GM18498 (cell line): ENCODE data around the gene BCL2L12.
"Not testable (repeated sequence)": the region's sequence is repeated elsewhere in the genome, so short reads cannot be mapped to it uniquely, and the experiment has no call there.

Experiments used
- ATAC-seq: cut with Tn5 transposase; IDR thresholded peaks from one replicate; pipeline ENCODE4 v1.9.1; 2021; ENCODE audit warnings: mild to moderate bottlenecking, moderate library complexity; ENCODE audit not compliant: unreplicated experiment

The BCL2L12 gene

DNA sequence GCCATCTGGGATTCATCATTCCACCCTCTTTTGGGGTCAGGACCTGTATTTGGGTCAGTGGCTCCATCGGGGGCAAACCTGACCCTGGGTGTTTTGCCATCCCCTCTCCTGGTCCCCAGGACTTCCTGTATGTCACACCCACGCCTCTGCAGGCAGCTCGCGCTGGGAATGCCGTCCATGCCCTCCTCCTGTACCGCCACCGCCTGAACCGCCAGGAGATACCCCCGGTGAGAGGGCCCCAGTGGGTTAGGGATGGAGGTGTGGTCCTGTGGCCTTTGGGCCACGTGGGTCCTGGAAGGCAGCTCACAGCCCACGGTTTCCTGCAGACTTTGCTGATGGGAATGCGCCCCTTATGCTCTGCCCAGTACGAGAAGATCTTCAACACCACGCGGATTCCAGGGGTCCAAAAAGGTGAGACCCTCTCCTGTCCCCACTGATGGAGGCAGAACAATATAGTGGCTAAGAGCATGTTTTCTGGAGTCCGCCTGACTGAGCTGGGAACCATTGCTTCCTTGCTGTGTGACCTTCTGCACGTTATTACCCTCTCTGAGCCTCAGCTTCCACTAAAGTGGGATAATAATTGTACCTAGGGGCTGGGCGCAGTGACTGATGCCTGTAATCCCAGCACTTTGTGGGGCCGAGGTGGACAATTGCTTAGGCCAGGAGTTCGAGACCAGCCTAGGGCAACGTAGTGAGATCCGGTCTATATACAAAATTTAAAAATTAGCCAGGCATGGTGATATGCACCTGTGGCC, 39.3 kb downstream of the BCL2L12 start:
- ATAC-seq: no peak

DNA sequence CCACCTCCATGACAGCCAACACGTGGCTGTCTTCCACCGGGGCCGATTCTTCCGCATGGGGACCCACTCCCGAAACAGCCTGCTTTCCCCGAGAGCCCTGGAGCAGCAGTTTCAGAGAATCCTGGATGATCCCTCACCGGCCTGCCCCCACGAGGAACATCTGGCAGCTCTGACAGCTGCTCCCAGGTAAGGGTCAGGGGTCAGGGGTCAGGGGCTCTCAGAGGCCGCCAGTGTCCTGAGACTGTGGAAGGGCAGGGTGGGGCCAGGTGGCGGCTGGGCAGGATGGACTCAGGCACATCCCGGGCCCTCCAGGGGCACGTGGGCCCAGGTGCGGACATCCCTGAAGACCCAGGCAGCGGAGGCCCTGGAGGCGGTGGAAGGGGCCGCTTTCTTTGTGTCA, 40.2 kb downstream of the BCL2L12 start:
- no peak for ATAC-seq

DNA sequence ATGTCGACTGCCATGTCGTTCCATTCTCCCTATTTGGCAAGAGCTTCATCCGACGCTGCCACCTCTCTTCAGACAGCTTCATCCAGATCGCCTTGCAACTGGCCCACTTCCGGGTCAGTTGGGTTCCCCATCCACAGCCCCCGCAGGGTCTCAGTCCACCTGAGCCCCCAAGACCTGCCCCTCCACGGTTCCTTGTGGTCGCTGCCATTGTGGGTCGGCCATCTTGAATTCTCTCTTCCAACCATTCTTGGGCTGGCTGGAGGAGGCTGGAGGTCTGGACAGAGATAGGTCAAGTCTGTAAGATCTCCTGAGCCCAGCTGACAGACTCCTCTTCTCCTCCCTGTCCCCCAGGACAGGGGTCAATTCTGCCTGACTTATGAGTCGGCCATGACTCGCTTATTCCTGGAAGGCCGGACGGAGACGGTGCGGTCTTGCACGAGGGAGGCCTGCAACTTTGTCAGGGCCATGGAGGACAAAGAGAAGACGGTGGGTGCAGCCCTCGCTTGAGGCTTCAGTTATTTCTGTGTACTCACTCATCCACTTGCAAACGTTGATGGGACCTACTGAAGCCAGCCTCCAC, 44.7 kb downstream of the BCL2L12 start:
- no peak for ATAC-seq

DNA sequence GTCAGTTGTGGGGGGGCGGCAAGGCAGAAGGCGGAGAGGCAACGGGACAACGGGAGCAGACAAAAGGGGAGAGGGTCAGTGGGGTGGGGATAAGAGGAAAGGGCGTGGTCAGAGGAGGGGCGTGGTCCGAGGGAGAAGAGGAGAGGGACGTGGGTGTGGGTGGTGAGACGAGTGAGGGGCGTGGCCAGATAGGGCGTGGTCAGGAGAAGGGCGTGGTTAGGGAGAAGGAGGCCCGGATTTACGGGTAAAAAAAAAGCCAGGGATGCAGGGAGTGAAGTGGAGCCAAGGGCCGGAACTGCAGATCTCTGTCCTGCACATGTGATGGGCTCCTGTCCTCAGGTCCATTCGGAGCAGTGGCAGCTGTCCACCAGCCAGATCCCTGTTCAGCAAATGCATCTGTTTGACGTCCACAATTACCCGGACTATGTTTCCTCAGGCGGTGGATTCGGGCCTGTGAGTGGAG, 46.7 kb downstream of the BCL2L12 start:
- ATAC-seq: no peak

DNA sequence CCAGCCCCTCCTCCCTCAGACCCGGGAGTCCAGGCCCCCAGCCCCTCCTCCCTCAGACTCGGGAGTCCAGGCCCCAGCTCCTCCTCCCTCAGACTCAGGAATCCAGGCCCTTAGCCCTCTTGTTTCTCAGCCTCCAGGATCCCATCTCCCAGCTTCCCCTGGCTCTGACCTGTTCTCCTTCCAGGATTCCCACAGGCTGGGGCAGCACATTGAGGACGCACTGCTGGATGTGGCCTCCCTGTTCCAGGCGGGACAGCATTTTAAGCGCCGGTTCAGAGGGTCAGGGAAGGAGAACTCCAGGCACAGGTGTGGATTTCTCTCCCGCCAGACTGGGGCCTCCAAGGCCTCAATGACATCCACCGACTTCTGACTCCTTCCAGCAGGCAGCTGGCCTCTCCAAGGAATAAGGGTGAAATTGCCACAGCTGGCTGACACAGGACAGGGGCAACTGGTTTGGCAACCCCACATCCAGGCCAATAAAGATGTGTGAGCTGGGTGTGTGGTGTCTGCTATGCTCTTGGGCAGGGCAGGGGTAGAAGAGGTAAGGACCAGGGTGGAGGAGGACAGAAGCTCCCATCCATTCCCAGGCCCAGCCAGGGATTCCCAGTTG, 47.6 kb downstream of the BCL2L12 start:
- ATAC-seq: no peak

DNA sequence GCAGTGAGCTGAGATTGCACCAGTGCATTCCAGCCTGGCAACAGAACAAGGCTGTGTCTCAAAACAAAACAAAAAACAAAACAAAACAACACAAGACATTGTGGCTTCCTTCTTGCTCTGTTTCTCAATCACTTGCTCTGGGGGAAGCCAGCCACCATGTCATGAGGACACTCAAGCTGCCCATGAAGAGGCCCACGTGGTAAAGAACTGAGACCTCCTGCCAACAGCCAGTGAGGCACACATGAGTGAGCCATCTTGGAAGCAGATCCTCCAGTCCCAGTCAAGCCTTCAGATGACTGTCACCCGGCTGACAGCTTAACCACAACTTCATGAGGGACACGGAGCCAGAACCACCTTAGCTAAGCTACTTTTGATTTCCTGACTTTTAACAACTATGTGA, 50.4 kb downstream of the BCL2L12 start:
- ATAC-seq: no peak

DNA sequence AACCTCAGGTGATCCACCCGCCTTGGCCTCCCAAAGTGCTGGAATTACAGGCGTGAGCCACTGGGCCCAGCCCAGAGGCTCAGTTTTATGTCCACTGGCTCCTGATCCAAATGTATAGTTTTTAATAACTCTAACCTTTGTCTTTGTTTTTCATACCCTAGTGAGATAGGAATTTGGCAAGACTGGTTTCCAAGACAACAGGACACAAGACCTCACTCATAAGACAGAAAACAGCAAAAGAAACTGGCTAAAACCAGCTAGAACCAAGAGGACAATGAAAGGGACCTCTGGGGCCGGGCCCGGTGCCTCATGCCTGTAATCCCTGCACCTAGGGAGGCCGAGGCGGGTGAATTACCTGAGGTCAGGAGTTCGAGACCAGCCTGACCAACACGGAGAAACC, 52.8 kb downstream of the BCL2L12 start:
- no peak for ATAC-seq

DNA sequence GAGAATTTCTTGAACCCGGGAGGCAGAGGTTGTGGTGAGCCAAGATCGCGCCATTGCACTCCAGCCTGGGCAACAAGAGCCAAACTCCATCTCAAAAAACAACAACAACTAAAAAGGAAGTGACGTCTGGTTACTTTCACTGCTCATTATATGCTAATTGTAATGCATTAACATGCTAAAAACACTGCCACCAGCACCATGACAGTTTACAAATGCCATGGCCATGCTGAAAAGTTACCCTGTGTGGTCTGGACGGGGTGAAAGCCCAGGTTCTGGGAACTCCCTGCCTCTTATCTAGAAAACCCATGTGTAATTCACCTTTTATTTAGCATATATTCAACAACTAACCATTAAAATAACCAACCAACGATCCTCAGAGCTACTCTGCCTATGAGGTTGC, 53.3 kb downstream of the BCL2L12 start:
- no peak for ATAC-seq

DNA sequence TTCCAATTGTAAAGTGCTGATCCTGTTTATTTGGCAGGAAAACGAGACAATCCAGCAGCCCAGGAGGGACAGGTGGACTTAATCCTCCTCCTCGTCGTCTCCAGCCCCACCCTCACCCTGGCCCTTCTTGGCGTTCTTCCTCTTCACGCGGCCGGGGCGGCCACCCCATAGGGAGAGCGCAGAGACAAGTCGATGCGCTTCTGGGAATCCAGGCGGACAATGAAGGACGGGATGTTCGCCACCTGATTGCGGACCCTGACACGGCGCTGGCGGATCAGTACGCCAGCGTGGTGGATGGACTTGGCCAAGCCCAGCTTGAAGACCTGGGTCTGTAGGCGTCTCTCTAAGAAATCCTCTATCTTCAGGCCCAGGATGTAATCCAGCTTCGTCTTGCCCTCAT, 53.7 kb downstream of the BCL2L12 start:
- not testable (repeated sequence) for ATAC-seq
